Measurements from ENCODE around the gene RIMKLA.

The RIMKLA gene

DNA sequence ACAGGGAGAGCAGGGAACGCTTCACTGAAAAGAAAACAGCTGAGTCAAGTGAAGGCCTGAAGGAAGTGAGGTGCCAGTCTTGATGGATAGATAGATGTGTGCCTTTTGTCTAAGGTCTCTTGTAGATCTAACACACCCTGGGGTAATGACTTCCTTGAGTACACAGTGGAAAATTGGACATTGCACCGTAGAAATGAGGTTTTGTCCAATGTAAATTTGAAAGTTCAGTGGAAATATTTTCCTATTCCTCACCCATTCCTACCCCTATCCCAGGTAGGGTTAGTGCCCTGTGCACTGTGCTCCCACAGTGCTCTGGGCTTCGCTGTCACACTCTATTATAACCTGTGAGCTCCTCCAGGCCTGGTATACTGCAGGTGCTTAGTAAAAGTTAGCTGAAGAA lies 50.9 kb downstream of the RIMKLA start:
- no peak for DNase-seq

DNA sequence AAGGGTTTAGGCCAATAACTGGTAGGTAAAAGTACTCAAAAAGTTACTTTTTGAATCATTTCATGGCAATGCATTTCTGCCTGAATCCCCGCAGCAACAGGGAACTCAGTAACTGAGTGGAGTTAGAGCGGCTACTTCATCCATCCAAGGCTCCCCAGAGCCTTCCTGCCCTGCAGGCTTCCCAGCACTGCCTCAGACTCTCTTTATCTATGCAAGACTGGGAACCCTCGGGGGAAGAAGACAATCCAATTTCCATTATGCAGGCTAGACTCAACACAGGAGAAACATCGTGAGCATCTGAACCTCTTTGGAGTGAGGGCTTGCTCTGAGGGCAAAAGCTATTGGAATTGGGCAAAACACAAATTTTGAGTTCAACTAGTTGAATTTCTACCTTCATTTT lies 52.1 kb downstream of the RIMKLA start:
- no peak for DNase-seq

DNA sequence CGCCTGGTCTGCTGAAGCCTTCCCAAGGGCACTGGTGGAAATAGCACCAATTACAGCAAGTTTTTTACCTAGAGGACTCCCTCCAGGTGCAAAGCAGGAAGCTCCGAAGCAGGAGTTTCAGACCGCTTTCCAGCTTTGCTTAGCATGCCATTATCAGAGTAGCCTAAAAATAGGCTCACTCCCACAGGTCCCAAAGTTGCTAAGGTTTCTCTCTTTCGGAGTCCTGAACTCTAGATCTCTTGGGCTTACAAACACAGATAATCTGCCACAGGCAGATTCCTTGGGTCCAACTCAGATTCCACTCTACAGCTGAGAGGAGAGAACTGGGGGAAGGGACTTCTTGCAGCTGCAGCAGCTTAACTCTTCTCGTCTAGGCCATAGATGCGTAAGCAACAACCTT lies 52.8 kb downstream of the RIMKLA start:
- DNase-seq, result no peak

DNA sequence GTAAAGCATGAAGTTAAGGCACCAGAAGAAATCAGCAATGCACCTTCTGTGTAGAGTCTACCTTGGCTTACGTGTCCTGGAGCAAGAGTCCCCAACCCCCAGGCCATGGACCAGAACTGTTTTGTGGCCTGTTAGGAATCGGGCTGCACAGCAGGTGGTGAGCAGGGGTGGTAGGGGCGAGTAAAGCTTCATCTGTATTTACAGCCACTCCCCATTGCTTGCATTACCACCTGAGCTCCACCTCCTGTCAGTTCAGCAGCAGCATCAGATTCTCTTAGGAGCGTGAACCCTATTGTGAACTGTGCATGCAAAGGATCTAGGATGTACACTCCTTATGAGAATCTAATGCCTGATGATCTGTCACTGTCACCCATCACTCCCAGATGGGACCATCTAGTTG lies 53.7 kb downstream of the RIMKLA start:
- no peak for DNase-seq

DNA sequence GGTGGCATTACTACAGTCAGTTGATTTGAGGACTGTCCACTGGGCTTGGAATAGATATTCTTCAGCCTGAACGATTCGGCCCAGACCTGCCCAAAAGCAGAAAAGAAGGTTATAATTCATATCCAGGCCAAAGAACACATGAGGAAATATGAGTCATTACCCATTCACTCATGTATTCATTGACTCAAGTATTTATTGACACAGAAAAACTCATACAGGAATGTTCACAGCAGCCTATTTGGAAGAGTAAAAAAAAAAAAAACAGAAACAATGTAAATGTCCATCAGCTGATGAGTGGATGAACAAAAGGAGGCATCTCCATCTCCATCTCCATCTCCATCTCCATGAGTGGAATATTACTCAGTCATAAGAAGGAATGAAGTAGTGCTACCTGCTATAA lies 59.3 kb downstream of the RIMKLA start:
- DNase-seq, result no peak

DNA sequence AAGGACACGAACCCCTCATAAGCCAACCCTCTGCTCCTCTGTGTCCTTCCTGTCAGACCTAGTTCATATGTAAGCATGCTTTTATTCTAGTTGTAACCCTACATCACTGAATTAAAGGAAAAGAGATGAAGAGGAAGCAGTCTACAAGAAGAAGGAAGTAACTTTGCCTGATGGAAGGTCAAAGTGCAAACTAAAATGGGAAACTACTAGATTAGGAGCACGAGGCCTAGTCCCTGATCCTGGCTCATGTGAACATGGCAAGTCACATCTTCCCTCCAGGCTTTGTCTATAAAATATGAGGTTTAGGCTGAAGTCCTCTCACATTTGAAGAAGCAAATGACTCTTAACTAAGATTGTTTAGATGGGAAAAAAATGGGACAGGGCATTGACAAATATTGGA lies 62.1 kb downstream of the RIMKLA start:
- no peak for DNase-seq

DNA sequence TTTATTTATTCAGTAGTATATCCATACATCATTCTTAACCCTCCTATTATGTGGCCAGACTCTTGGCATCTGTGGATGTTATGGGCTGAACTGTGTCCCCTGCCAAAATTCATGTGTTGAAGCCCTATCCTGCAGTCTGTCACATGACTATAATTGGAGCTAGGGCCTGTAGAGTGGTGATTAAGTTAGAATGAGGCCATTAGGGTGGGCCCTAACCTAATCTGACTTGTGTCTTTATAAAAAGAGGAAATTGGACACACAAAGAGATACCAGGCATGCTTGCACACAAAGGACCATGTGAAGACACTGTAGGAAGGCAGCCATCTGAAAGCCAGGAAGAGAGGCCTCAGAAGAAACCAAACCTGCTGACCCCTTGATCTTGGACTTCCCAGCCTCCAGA lies 68.7 kb downstream of the RIMKLA start:
- no peak for DNase-seq

DNA sequence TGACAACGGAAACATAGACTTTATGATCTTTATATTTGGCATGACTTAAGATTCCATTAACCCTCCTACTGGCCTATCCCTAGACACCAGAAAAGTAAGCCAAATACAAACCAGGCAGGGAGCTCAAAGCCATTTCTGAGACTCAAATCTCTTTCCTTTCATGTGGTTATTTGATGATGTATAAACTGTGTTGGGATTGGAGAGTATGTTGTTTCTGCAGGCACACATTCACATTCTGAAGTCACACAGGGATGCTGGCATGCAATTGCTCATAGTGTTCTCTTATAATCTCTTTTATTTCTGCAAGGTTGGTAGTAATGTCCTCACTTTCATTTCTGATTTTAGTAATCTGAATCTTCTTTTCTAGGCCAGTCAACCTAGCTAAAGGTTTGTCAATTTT lies 69.5 kb downstream of the RIMKLA start:
- no peak for DNase-seq

DNA sequence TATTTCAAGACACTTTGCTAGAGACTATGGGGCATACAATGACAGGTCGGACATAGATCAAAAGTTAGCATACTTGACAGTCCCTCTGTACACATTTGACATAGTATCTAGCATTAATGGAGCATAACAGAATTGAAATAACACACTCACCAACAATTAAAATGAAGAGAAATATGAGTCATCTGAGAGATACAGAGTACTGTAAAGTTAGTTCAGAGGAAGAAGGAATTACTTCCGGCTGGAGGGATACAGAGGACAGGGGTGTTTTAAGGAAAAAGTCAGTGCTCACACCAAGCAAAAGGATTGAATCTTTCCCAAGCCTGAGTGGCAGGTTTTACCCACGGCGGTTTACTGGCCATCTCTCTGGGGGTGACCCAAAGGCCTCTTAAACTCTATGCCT lies 72.8 kb downstream of the RIMKLA start:
- no peak for DNase-seq

DNA sequence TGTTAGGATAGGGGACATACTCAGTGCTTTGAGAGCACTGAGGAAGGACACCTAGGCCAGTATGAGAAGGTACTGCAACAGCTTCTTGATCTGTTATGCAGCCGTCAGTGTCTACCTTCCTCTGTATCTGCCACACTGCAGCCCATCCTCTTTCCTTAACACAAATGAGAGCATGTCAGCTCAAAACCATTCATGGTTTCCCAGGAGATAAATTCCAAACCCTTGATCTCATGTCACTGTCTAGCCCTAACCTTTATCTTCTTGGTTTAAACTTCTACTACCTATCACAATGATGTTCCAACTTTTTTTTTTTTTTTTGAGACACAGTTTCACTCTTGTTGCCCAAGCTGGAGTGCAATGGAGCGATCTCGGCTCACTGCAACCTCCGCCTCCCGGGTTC lies 73.8 kb downstream of the RIMKLA start:
- DNase-seq, result no peak

DNA sequence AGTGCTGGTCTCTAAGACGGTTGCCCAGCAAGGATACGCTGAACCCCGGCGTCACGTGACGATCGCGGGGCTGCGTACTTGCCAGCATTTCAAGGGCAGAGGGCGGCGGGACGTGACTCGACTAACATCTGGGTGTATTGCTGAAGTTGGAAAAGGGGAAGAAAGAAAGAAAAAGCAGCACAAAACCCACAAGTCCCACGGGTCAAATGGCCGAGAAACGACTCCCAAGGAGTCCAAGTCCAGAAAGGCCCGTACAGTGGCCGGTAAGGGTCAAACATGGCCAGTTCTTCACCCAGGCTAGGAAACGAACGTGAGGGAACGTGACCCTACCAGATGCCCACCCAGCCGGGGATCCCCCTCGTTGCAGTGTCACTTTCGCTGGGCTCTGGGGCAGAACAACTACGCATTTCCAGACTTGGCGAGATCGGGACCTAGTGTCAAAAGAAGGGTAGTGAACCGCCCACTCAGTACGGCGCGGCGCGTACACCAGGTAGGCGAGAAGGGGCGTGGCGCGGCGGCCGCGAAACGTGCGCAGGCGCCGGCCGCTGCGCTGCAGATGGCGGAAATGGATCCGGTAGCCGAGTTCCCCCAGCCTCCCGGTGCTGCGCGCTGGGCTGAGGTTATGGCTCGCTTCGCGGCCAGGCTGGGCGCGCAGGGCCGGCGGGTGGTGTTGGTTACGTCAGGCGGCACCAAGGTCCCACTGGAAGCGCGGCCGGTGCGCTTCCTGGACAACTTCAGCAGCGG lies 75.6 kb downstream of the RIMKLA start, which contains the start of the genes PPCS and ZMYND12:
PPCS (plus strand) TSS at position 534 of the 744 bp plus-strand sequence; CDS start at position 557, 23 bp downstream.
ZMYND12 (minus strand) TSS at position 13 of the 744 bp plus-strand sequence. CDS start 25 bp downstream, outside the sequence.
- DNase-seq, result peak; percentile 86

DNA sequence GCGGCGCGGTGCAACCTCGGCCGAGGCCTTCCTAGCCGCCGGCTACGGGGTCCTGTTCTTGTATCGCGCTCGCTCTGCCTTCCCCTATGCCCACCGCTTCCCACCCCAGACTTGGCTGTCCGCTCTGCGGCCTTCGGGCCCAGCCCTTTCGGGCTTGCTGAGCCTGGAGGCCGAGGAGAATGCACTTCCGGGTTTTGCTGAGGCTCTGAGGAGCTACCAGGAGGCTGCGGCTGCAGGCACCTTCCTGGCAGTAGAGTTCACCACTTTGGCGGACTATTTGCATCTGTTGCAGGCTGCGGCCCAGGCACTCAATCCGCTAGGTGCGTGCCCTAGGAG lies 76.1 kb downstream of the RIMKLA start:
- peak; percentile 82 for DNase-seq

DNA sequence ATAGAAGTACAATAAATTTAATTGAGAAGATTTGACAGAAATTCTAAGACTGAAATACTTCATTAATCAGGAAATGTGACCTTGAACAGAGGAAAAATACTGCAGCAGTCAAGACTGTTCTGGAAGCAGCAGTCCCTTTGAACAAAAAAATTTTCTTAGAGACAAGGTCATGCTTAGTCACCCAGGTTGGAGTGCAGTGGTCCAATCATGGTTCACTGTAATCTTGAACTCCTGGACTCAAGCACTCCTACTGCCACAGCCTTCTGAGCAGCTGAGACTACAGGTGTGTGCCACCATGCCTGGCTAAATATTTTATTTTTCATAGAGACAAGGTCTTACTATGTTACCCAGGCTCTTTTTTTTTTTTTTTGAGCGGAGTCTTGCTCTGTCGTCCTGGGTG lies 80.6 kb downstream of the RIMKLA start:
- DNase-seq, result no peak

DNA sequence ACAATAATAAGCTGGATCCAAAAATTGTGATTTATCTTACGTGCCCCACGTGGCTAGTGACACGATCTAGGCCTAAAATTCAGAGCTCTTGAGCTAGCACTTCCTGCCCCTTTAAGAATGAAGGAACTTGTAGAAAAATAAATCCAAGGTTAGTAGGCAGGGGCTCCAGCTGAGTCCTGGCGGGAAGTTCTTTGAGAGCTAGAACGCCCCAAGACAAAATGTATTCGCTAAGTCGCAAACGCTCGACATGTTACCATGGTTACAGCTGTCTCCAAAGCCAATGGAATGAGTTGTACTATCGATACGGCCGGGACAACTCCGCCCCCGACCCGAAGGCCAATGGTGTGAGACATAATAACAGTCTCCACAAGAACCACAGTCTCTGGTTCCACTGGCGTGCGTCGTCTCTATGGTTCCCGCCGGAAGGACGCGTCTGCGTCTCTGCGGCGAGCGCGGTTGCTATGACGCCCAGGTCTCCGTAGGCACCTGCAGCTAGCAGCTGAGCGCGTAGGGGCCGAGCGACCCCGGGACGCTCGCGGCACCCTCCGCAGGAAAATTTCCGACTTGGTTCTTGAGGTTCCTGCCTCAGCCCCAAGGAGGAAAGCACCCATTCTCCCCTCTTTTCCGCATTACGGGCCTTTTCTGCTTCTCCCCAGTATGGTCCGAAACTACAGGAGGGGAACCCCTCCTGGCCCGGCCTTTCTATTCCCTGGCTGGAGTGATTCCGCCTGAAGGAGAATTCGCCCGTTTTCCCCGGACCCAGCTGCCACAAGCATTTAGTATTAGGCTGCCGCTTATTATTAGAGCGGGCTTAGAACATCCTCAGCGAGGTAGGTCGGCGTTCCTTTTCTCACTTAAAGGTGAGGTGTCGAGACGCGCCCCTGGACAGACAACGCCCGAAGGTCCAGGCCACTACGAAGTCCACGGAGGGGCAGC lies 82.5 kb downstream of the RIMKLA start, which contains the start of gene CCDC30:
CCDC30 (plus strand) TSS at position 459 of the 936 bp plus-strand sequence. CDS start 17,266 bp downstream, outside the sequence.
- peak; percentile 67 for DNase-seq

DNA sequence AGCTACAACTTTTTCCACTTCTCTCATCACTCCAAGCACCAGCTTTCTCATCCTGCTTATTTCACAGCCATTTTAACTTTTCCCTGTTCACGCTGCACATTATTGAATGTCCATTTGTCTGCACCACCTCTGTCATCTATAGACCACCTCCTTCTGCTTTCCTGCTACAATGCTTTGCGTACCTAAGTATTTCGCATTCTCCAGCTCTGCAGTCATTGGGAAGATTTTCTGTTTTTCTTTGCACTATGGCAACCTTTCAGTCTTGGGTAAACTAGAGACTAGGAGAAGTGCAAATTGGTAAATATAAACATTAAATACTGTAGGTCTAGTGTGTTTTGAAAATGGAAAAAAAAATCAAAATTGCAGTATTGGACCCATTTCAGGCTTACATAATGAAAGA lies 83.3 kb downstream of the RIMKLA start:
- no peak for DNase-seq

DNA sequence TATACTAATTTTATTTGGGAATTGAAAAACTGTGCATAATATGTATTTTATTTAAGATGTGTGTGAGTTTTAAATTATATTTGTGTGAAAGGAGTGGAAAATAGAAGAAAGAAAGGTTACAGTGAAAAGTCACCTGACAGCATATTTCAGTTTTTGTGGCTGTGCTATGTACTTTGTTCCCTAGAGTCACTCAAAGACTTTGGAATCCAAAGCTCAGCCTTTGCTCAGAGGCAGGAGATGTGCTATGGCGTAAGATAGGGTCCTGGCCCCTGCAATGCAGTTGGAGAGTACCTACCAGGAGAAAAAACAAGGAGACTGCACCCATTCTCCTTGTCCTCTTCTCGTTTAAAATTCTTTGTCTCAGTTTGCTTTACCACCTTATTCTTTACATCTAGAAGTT lies 85.4 kb downstream of the RIMKLA start:
- no peak for DNase-seq

DNA sequence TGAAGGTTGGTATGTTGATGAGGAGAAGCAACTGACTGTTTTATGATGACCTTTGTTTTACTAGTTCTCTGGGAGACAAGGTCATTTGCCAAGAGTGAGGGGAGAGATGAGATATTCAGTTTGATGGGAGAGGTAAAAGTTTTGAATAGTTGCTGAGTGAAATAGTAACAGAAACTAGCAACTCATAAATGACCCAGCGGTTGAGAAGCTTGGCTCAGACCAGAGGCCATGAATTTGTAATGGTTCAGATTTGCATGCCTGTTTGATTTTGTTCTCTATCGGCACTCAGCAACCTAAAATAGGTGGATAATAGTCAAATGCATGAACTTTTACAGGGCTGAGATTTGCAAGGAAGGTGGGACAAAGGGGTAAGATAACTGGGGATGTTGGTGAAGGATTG lies 89.1 kb downstream of the RIMKLA start:
- no peak for DNase-seq
